Cerebellar cortex (tissue), 1 donor: ENCODE results near the gene GSG1L.
A peak's percentile ranks its signal among the peaks of the same experiment; 100 is the strongest.
"Not testable (repeated sequence)": the region's sequence is repeated elsewhere in the genome, so short reads cannot be mapped to it uniquely, and the experiment has no call there.

Experiments used
- DNase-seq: peaks from one replicate; pipeline ENCODE4 v3.0.0-alpha.2; 2015; ENCODE audit warnings: low spot score

The GSG1L gene

DNA sequence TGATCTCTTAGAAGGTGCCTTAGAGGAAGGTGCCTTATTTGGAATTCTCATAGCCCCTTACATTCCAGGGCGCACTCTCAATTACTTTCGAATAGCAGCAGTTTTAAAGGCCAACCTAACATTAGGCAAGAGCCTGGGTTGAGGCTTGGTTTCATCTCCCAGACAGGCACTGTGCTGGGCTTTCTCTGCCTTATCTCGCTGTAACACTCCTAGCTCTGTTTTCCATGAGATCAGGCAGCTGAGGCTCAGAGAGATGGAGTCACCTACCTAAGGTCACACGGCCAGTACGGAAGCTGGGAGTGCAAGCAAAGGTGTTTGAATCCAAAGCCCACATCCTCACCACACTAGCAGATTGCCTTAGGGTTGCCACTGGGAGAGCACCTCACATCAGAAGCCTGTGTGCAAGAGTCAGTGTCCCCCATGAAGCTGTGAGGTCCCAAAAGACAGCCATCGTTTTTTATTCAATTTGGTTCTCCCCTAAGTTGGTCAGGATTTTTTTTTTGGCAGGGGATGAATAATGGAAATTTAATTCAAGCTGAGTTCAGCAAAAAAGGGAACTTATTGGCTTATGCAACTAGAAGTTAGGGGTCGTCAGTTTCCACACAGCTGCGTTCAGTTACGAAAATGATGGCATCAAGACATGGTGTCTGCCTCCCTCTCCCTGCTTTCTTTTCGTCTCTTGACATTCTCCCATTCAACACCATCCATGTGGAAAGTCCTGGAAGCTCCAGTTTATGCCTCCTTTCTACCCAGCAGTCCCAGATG is 307.1 kb downstream of the GSG1L start:
- no peak for DNase-seq

DNA sequence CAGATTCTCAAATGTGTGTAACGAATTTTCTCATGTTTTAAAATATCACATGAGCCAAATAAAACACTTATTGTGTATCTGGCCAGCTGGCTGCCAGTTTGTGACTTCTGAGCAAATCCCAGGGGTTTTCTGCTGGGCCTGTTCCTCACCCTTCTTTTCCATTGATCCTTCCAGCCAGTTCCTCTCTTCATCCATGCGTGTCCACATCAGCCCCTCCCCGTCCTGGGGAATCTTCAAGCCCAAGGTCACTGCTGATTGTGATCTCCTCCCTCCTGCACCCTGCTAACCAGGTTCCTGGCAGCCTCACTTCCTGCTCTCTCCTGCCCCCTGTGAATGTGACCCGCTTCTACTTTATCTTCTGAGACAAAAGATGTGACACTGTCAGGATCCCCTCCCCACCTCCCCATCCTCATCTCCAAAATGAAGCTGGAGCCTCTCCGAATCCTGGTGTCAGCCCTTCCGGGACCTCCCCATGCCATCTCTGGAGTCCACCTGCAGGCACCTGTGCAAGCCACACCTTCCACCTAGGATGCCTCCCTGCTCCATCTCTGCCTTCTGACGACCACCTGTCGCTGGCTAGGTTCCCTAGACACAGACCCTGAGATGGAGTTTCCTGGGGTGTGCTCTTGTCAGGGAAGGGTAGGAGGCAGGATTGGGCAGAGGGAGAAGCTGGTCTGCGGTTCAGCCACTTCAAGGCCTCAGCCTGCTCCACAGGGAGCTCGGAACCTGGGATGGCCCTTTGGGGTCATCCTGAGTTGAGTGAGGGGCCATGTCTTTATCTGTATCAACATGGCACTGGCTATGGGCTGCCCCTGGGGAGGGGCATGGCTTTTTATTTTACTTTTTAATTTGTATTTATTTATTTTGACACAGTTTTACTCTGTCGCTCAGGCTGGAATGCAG is 308.5 kb downstream of the GSG1L start:
- no peak for DNase-seq

DNA sequence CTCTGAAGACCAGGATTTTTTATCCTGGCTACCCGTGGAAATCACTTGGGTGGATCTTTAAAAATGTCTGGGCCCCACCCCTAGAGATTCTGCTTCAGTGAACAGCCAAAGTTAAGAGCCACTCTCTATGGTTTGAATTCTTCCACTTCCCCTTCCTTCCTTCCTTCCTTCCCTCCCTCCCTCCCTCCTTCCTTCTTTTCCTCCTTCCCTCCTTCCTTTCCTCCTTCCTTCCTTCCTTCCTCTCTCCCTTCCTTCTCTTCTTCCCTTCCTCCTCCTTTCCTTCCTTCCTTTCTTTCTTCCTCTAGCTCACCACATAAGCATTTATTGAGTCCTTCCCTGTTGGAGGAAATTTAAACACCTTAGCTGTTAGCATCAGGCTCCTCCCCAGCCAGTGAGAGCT is 310.0 kb downstream of the GSG1L start:
- DNase-seq = no peak

DNA sequence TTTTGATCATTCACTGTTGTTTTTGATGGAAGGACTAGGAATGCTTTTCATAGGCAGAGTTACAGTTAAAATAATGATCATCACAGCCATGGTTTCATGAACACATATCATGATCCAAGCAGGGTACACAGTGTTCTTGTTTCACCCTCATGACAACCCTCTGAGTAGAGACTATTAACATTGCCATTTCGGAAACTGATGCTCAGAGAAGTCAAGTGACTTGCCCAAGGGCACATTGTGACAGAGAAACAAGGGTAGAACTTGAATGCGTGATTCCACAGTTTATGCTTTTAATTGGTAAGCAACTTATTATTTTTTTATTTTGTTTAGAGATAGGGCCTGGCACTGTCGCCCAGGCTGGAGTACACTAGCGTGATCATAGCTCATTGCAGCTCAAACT is 311.3 kb downstream of the GSG1L start:
- DNase-seq = no peak

DNA sequence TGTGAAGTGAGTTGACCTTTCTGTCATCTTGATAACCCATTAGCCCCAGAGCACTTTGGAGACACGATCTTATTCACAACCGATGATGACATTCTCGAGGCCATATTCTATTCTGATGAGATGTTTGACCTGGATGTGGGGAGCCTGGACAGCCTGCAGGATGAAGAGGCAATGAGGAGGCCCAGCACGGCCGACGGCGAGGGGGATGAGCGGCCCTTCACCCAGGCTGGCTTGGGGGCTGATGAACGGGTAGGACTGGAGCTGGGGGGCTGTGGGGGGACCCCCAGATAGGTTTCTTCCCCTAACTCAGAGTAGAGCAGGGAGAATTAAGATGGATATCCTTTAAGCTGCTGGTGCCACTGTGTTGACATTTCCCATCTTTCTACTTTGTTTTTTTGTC is 311.8 kb downstream of the GSG1L start:
- no peak for DNase-seq

DNA sequence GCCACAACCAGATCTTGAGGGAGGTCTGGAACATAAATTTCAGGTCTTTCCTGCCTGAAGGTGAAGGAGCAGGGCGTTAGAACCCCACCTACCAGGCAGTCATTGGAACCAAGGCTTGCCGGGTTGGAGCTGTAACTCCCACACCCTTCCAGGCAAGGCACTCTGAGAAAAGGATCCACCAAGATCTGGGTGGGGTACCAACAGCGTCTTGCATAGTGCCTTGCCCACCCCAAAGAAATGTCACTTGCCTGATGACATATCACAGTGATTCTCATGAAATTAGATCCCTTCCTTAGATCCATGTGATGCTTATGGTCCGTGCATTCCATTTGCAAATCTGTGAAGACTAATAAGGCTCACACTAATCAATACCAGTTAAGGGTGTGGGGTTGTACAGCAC is 312.3 kb downstream of the GSG1L start:
- no peak for DNase-seq

DNA sequence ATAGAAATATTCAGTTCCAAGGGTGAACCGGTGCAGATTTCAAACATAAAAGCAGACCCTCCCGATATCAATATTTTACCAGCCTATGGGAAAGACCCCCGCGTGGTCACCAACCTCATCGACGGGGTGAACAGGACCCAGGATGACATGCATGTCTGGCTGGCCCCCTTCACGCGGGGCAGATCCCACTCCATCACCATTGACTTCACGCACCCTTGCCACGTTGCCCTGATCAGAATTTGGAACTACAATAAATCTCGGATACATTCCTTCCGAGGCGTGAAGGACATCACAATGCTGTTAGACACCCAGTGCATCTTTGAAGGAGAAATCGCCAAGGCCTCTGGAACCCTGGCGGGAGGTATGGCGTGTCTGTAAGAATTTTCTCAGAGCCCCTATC is 313.6 kb downstream of the GSG1L start:
- DNase-seq = no peak

DNA sequence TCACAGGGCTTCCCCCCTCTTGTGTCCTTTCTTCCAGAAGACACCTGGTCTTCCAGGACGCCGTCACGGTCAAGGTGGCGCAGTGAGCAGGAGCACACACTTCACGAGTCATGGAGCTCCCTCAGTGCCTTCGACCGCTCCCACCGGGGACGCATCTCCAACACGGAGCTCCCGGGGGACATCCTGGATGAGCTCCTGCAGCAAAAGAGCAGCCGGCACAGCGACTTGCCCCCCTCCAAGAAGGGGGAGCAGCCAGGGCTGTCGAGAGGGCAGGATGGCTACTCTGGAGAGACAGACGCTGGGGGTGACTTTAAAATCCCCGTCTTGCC is 314.0 kb downstream of the GSG1L start:
- DNase-seq = no peak

DNA sequence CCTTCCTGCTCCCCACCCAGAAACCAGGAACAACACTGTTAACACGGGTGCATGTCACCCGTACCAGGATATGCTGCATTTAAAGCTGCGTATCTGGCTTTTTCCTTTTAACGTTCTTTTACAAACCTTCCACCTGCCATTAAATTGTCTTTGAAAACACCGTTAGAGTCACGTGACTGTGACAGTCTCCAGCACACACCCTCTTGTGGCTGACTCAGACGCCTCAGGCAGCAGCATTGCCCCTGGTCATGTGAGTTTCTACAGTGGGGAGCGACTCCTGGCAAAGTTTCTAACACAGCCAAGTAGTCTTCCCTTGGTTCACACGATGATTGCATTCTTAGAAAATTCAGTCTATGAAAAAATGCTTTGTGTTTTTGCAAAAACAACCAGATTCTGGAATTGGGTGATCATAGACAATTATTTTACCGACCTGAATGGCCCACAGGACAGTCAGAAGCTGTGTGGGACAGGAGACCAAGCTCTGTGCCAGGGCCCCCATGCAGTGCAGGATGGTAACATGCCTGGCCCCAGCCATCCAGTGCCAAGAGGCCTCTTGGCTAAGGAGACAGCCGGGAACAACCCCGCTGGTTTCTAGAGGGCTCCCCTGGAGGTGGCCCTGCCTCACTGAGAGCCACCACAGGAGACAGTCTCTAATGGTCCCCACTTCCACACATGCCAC is 314.5 kb downstream of the GSG1L start:
- DNase-seq = peak; percentile 38

DNA sequence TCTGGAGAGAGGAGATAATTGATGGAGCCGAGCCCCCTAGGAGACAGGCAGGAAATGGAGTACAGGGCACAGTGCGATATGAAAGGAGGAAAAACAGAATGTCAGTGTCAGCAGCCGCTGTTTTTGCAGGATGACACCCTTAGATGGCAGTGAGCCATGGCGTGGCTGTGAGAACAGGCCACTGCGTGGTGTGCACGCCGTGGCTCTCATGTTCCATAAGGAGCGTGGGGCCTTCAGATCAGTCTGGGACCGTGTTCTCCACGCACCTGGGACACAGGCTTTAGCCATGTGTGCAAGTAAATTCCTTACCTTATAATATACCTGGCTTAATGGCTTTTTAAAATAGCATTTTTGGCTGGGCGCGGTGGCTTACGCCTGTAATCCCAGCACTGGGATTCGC is 315.6 kb downstream of the GSG1L start:
- no peak for DNase-seq

DNA sequence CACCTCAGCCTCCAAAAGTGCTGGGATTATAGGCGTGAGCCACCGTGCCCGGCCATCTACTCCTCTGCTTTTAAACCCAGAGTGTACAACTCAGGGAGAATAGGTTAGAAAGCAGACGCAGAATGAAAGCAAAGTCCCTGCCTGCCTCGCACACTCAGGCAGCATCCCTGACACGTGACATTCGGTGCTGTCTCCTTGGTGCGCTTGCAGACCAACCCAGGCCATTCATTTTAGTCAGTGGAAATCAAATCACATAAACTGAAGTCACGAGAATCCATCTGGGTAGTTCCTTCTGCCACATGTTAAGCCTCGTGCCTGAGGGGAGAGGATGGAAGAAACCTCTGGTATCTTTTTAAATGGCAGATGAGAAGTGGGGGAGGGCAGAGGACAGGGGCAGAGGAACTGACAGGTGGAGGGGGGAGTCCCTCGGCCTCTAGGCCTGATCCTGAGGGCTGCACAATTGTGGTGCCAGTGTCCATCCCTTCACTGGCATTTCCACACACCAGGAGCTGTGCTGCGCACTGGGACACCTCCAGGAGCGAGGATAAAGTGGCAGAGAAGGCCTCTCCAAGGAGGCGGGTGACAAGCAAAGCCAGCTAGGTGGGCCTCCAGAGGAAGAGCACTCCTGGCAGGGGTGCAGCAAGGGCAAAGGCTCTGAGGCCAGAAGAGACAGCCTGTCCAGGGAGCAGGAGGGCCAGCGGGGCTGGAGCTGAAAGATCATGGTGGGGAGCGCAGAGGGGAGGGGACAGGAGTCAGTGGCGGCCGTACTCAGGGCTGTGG is 317.2 kb downstream of the GSG1L start:
- DNase-seq = no peak

DNA sequence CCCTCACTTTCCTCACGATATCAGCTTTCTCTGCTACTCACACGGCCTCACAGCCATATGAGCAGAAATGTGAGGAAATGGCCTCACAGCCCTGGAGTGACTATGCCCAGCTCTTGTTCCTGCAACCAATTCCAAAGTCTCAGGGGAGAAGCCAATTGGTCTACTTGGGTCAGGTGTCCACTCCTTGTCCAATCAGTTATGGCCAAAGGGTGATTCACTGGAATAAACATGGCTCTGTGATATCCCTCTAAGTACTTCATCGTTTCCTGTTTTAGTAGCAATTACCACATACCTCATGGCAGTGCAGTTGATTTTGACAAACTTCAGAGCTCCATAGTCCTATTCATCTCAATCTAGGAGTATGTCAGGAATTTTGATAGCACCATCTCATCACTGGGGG is 318.2 kb downstream of the GSG1L start:
- DNase-seq = no peak

DNA sequence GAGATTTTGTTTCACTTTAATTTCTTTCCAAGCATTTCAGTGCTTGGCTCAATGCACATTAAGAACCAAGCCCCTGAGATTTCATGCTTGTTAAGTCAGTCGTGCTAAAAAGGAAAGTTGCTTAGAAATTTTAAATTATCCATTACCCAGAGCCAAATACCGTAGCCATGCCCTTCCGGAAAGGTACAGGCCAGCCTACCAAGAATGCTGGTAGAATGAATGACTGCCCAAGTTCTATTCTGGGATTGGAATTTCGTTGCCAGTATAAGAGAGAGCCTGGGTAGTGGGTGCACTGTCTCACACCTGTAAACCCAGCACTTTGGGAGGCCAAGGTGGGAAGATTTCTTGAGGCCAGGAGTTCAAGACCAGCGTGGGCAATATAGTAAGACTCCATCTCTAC is 319.6 kb downstream of the GSG1L start:
- no peak for DNase-seq

DNA sequence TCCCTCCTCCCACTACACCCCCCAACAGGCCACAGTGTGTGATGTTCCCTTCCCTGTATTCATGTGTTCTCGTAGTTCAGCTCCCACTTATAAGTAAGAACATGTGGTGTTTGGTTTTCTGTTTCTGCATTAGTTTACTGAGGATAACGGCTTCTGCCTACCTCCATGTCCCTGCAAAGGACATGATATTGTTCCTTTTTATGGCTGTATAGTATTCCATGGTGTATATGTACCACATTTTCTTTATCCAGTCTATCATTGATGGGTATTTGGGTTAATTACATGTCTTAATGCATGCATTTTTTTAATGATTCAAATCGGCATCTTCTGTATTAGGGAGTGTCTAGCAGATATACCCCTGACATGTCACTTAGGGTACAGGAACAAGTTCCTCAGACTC is 320.5 kb downstream of the GSG1L start:
- not testable (repeated sequence) for DNase-seq

DNA sequence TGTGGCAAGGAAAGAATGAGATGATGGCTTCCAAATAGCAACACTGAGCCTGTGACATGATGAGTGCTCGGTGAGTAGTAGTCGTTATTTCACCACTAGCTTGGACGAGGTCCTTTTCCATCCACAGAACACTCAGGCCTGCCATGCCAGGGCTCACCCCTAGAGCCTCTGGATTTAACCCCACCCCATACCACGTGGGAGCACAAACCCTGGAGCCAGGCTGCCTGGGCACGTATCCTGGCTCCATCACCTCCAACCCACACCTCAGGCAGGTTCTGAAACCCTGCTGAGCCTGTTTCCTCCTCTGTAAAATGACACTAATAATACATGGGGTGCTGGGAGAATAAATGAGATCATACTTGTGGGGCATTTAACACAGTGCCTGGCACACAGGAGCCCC is 321.2 kb downstream of the GSG1L start:
- DNase-seq = no peak

DNA sequence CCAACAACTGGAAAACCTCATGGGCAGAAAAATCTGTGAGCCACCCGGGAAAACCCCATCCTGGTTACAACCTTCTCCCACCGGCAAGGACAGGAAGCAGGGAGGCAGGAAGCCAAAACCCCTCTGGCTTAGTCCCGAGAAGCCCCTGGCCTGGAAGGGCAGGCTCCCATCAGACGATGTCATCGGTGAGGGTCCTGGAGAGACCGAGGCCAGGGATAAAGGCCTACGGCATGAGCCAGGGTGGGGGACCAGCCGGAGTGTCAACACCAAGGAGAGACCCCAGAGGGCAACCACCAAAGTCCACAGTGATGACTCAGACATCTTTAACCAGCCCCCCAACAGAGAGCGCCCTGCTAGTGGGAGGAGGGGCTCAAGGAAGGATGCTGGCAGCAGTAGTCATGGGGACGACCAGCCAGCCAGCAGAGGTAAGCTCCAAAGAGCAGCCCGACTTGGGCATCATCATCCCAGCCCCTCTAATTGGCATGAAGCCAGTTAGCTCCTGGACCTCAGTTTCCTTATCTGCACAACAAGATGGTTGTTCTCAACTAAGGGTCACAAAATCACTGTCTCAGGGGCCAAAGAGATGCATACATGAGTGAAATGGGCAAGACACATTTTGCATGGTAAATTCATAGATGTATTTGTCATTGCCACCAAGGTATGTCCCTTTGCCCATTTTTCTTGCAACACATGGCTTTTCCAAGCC is 322.9 kb downstream of the GSG1L start:
- DNase-seq = no peak

DNA sequence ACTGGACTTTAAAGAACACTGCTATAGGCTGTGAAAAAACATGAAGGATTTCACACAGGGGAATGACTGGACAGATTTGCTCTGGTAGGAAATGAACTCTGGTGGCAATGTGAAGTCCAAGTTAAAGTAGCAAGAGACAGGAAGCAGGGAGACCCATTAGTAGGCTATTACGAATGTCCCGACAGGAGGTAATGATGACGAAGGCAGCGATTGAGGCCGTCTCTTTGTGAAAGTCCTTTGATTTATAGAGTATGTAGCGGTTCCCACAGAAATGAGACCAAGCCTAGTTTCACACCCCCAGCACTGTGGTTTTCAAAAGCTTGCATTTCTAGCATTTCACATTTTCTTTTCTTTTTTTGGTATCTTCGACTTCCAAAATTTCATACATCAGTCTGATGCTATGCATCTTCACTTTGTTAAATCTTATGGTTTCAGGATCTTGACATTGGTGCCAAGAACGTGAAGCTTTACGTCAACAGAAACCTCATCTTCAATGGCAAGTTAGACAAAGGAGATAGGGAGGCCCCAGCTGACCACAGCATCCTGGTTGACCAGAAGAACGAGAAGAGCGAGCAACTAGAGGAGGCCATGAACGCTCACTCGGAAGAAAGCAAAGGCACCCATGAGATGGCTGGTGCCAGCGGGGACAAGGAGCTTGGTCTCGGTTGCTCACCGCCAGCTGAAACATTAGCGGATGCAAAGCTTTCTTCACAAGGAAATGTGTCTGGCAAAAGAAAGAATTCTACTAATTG is 323.7 kb downstream of the GSG1L start:
- no peak for DNase-seq

DNA sequence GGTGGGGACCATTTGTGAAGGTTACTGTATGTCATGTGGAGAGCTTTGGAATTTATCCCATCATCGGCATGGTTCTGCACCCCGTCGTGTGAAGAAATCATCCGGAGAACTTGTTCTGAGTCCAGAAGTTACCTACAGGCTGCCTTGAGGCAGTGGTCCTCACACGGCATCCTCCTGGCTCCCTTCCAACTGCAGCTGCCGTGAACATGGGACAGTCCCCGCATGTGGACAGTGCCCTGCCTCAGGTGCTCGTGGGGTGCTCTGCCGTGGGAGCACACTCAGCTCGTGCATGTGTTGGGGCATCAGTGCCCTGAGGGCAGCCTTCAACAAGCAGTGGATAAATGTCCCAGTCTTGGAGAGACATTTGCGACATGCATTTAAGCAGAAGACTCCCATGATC is 324.9 kb downstream of the GSG1L start:
- no peak for DNase-seq
